K562 (cell line): ENCODE data around the gene PTPN12. TPM values are rescaled to one million over a fixed set of nuclear protein-coding genes. Genes with fewer than 3 reads are reported as not detected.
A peak's percentile ranks its signal among the peaks of the same experiment; 100 is the strongest.

Experiments
- FOXK2 ChIP-seq, 2 experiments: fragments of 450-650 bp; IDR thresholded peaks in 1 of 2; conservative IDR thresholded peaks in 1 of 2; 2 replicates each; pipeline ENCODE4 v1.6.1; 2016; ENCODE audit warnings: low read depth in 2 of 2, mild to moderate bottlenecking in 1 of 2
- GABPA ChIP-seq: fragments of 200-800 bp; sonication (Bioruptor generic); conservative IDR thresholded peaks from 2 replicates; pipeline ENCODE4 v1.6.1; 2016; ENCODE audit warnings: low read depth, missing genetic modification characterization, missing compliant biosample characterization
- HIVEP1 ChIP-seq: fragments of 250-450 bp; sonication (Bioruptor Pico); IDR thresholded peaks from 2 replicates; pipeline ENCODE4 v1.4.0; 2020; ENCODE audit warnings: mild to moderate bottlenecking
- IRF9 ChIP-seq: fragments of 450-650 bp; IDR thresholded peaks from 2 replicates; pipeline ENCODE4 v1.6.1; 2016; ENCODE audit warnings: missing biosample characterization, missing genetic modification characterization
- KDM2B ChIP-seq: fragments of 250-450 bp; sonication (Bioruptor Pico); IDR thresholded peaks from 2 replicates; pipeline ENCODE4 v1.8.0; 2021; ENCODE audit warnings: mild to moderate bottlenecking, moderate library complexity
- L3MBTL2 ChIP-seq: fragments of 450-650 bp; IDR thresholded peaks from 2 replicates; pipeline ENCODE4 v1.6.1; 2016; ENCODE audit warnings: mild to moderate bottlenecking, moderate library complexity
- NFIX ChIP-seq: fragments of 250-450 bp; sonication (Bioruptor Pico); IDR thresholded peaks from 2 replicates; pipeline ENCODE4 v1.4.0; 2020; ENCODE audit warnings: low read depth, mild to moderate bottlenecking, moderate library complexity
- PURB ChIP-seq: sonication (generic); formaldehyde crosslinking; IDR thresholded peaks from 2 replicates; pipeline ENCODE4 v1.9.0; 2021; ENCODE audit warnings: low read depth, mild to moderate bottlenecking, missing genetic modification reagents
- SRF ChIP-seq, 2 experiments: fragments of 250-450, 450-650 bp in 1 of 2; sonication (Bioruptor Pico) in 1 of 2; sonication (generic) in 1 of 2; formaldehyde crosslinking; IDR thresholded peaks; 2 replicates each; pipeline versions ENCODE4 v1.5.0 to v1.5.1; 2020 to 2022; ENCODE audit warnings: mild to moderate bottlenecking in 1 of 2, missing genetic modification reagents in 1 of 2
- THAP12 ChIP-seq: fragments of 250-450 bp; sonication (Bioruptor Pico); IDR thresholded peaks from 2 replicates; pipeline ENCODE4 v1.9.0; 2021; ENCODE audit warnings: mild to moderate bottlenecking, inconsistent platforms
- USF1 ChIP-seq: sonication (generic); formaldehyde crosslinking; IDR thresholded peaks from 2 replicates; pipeline ENCODE4 v1.9.0; 2022; ENCODE audit warnings: mild to moderate bottlenecking, missing genetic modification reagents
- ZBTB11 ChIP-seq, 3 experiments: fragments of 200-800 bp in 1 of 3; fragments of 250-450 bp in 1 of 3; fragments of 450-650 bp in 1 of 3; sonication (Bioruptor Pico) in 1 of 3; sonication (Bioruptor generic) in 1 of 3; formaldehyde crosslinking in 1 of 3; IDR thresholded peaks; 2 replicates each; pipeline versions ENCODE4 v1.6.1 to v1.8.0; 2016 to 2022; ENCODE audit warnings: mild to moderate bottlenecking in 2 of 3, missing genetic modification characterization in 2 of 3, missing compliant biosample characterization in 1 of 3, moderate library complexity in 1 of 3
- ZBTB8A ChIP-seq: fragments of 450-650 bp; IDR thresholded peaks from 2 replicates; pipeline ENCODE4 v1.6.1; 2018; ENCODE audit warnings: mild to moderate bottlenecking, moderate library complexity; ENCODE audit not compliant: partially characterized antibody
- ZNF518B ChIP-seq: fragments of 250-450 bp; sonication (Bioruptor Pico); IDR thresholded peaks from 2 replicates; pipeline ENCODE4 v1.5.0; 2021; ENCODE audit warnings: mild to moderate bottlenecking, moderate library complexity
- polyA plus RNA-seq, 8 experiments: library from polyadenylated mRNA; depleted of rRNA in 4 of 8; stranded (reverse) in 5 of 8; unstranded in 3 of 8; fragments of >200 nt; fragmentation: Nextera tagmentation in 2 of 8; fragmentation: Illumina TruSeq in 1 of 8; extraction: Ambion mirVana in 2 of 8; extraction: Trizol in 1 of 8; gene quantifications; 2 replicates each; pipeline versions ENCODE4 v1.2.1 to v1.2.3, GENCODE V29; 2011 to 2014; ENCODE audit warnings: inconsistent platforms in 1 of 8, missing spikeins in 1 of 8
- total RNA-seq, 7 experiments: library from RNA; depleted of rRNA in 6 of 7; stranded (reverse); fragments of >200 nt in 6 of 7; fragmentation: Illumina TruSeq in 2 of 7; extraction: Trizol in 2 of 7; gene quantifications; 2 replicates each; pipeline versions ENCODE4 v1.2.1 to v1.2.3, GENCODE V29; 2011 to 2021; ENCODE audit warnings: low replicate concordance in 1 of 7

PTPN12 gene
- total and polyA plus RNA-seq, 9 of the 15 experiments (the other 6 are each of a cell fraction or from before 2014, with no cell fraction given) = 15.3 to 79.8 (median 26.6) TPM

- TF ChIP-seq KDM2B (0 out of 2 replicates have a peak, but pooled peaks have one; percentile 36), IRF9 (no peak), FOXK2 (conservative IDR thresholded peaks at IDR 0.05 in 1 of 2, IDR thresholded peaks at IDR 0.05 in 1 of 2; ENCODE audit: low read depth in 2 of 2) (peak in 1 of 2 experiments; percentile 16; a peak in 1 of 4 replicates), ZNF518B (CRISPR knock-in tag) (no peak), PURB (CRISPR knock-in tag) (no peak), L3MBTL2 (peak; percentile 70), SRF (CRISPR knock-in tag; IDR thresholded peaks at IDR 0.05) (peak in 1 of 2 experiments; percentile 72; a peak in 2 of 4 replicates), GABPA (tag) (peak; percentile 93), NFIX (CRISPR knock-in tag) (no peak), HIVEP1 (CRISPR knock-in tag) (no peak), THAP12 (CRISPR knock-in tag) (0 out of 2 replicates have a peak, but pooled peaks have one; percentile 43), ZBTB8A (no peak), ZBTB11 (CRISPR knock-in tag; IDR thresholded peaks at IDR 0.05) (peak in 1 of 3 experiments; percentile 28; a peak in 1 of 6 replicates), USF1 (CRISPR knock-in tag) (no peak)
These were observed 521 bp upstream of the PTPN12 start (continued) for GRCh38 chr7:77536413-77537135.
